Globus pallidus (tissue), 1 donor: ENCODE measurements around the gene RCBTB2.

Source experiments
- DNase-seq: peaks from one replicate; pipeline ENCODE4 v3.0.0-alpha.2; 2015; ENCODE audit warnings: low spot score

Gene RCBTB2

GRCh38 chr13:48448959-48449614, 83.8 kb downstream of the RCBTB2 start:
- no peak for DNase-seq

- DNase-seq, result no peak
Measured at GRCh38 chr13:48448285-48448958, 84.5 kb downstream of the RCBTB2 start.

DNA sequence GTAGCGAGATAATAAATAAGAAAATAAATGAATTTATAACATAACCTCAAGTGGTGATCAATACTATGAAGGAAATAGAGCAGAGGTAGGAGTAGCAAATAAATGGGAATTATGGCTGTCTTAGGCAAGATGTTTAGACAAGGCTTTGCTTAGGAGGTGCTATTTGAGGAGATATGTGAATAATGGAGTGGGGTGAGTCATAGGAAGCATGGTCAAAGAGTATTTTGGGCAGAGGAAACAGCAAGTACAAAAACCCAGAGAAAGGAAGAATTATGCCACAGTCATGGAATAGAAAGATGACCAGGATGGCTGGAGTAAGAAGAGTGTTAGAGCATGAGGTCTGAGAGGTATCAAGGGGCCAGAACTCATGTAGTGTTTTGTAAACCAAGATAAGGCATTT, 86.4 kb downstream of the RCBTB2 start:
- no peak for DNase-seq

- no peak for DNase-seq
Measured at GRCh38 chr13:48443442-48444208, 89.3 kb downstream of the RCBTB2 start.
